ENCODE results near the gene TPM1. TPM values are rescaled to one million over a fixed set of nuclear protein-coding genes. Genes with fewer than 3 reads are reported as not detected.

Gene TPM1
- total and polyA plus RNA-seq, 4 donors, result 64.7 to 101 (median 71.5) TPM

DNA sequence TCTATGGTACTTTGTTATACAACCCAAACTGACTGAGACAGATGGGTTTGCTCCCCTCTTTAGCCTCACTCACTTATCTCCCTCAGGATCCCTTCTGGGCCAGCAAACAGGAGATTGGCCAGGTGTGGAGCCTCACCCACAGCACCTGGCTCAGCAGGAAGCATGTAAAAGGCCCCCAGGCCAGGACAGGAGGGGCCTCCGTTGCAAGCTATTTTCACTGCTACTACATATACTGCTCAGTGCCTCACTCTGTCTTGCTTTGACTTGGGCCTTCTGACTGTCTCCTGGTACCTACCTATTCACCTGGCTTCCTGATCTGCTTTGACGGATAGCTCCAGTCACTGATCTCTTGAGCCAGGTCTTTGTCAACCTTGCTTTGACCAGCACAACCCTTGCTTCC, 20.4 kb upstream of the TPM1 start:
- WGBS, result 93% methylated on average over 2 of the region's 2 CpGs
- Histone ChIP-seq H3K27ac (ENCODE audit: low read depth in 1 of 2, low read length in 2 of 2) (no peak overlapping the region), H3K4me1 (ENCODE audit: control insufficient read depth in 4 of 4, insufficient read depth in 4 of 4, low read length in 3 of 4) (no peaks in the 10 kb centered on the region)

DNA sequence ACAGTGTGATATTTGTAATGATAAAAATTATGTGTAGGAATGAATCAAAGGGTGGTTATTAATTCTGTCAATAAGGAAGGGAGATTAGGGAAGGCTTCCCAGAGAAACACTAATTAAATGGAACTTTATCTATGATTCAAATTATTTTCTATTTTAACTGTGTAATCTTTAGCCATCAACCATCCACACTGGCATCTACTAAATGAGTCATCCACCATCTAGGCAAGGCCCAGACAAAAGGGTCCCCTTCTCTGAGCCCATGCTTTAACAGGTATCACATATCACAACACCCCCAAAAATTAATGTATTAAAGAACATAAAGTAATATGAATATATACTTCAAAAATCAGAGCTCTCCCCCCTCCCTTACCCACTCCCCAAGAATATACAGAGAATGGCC, 19.9 kb upstream of the TPM1 start:
- H3K4me1 ChIP-seq (ENCODE audit: control insufficient read depth in 4 of 4, insufficient read depth in 4 of 4, low read length in 3 of 4), result no peaks in the 10 kb centered on the region
- H3K4me3 ChIP-seq (ENCODE audit: low read depth in 1 of 3, low read length in 3 of 3), result no peak overlapping the region
- H3K27me3 ChIP-seq (ENCODE audit: control insufficient read depth in 4 of 4, insufficient read depth in 4 of 4, low read length in 3 of 4), result no peaks in the 10 kb centered on the region
- H3K27ac ChIP-seq (ENCODE audit: low read depth in 1 of 2, low read length in 2 of 2), result no peak overlapping the region
- no peaks in the 10 kb centered on the region for H3K36me3 ChIP-seq (ENCODE audit: control insufficient read depth in 4 of 4, insufficient read depth in 3 of 4, low read depth in 1 of 4, low read length in 3 of 4)
- no peak for DNase-seq (ENCODE audit: low spot score)
- H3K9ac ChIP-seq (ENCODE audit: low read depth in 1 of 2, low read length in 2 of 2), result no peak overlapping the region
- TF ChIP-seq, protein P1, sequence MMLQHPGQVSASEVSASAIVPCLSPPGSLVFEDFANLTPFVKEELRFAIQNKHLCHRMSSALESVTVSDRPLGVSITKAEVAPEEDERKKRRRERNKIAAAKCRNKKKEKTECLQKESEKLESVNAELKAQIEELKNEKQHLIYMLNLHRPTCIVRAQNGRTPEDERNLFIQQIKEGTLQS (IDR thresholded peaks at IDR 0.05), result no peak
- TF ChIP-seq FOXA2 (IDR thresholded peaks at IDR 0.05) (no peak), HNF4A (conservative IDR thresholded peaks at IDR 0.05) (no peak)
- no peaks in the 10 kb centered on the region for H3K9me3 ChIP-seq (ENCODE audit: control insufficient read depth in 4 of 4, low read length in 3 of 4)

More for the DNA sequence above, 20.4 kb upstream of the TPM1 start:
- no peak for TF ChIP-seq GABPA (IDR thresholded peaks at IDR 0.05 in 1 of 2, conservative IDR thresholded peaks at IDR 0.05 in 1 of 2)
- no peak for TF ChIP-seq RXRA (IDR thresholded peaks at IDR 0.05)
- TF ChIP-seq JUND (IDR thresholded peaks at IDR 0.05), result no peak
- TF ChIP-seq, protein P1 (IDR thresholded peaks at IDR 0.05), result no peak
- no peak for TF ChIP-seq SP1 (IDR thresholded peaks at IDR 0.05)
- no peak for TF ChIP-seq NR2F2 (IDR thresholded peaks at IDR 0.05)
- no peak for TF ChIP-seq FOXA1 (IDR thresholded peaks at IDR 0.05)
- no peak for TF ChIP-seq EGR1 (IDR thresholded peaks at IDR 0.05; ENCODE audit: low read depth in 2 of 2)
- TF ChIP-seq HNF4A (conservative IDR thresholded peaks at IDR 0.05), result no peak
- TF ChIP-seq, protein P2, sequence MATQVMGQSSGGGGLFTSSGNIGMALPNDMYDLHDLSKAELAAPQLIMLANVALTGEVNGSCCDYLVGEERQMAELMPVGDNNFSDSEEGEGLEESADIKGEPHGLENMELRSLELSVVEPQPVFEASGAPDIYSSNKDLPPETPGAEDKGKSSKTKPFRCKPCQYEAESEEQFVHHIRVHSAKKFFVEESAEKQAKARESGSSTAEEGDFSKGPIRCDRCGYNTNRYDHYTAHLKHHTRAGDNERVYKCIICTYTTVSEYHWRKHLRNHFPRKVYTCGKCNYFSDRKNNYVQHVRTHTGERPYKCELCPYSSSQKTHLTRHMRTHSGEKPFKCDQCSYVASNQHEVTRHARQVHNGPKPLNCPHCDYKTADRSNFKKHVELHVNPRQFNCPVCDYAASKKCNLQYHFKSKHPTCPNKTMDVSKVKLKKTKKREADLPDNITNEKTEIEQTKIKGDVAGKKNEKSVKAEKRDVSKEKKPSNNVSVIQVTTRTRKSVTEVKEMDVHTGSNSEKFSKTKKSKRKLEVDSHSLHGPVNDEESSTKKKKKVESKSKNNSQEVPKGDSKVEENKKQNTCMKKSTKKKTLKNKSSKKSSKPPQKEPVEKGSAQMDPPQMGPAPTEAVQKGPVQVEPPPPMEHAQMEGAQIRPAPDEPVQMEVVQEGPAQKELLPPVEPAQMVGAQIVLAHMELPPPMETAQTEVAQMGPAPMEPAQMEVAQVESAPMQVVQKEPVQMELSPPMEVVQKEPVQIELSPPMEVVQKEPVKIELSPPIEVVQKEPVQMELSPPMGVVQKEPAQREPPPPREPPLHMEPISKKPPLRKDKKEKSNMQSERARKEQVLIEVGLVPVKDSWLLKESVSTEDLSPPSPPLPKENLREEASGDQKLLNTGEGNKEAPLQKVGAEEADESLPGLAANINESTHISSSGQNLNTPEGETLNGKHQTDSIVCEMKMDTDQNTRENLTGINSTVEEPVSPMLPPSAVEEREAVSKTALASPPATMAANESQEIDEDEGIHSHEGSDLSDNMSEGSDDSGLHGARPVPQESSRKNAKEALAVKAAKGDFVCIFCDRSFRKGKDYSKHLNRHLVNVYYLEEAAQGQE (IDR thresholded peaks at IDR 0.05), result no peak
- TF ChIP-seq RAD21 (IDR thresholded peaks at IDR 0.05), result no peak
- TF ChIP-seq, protein P3, sequence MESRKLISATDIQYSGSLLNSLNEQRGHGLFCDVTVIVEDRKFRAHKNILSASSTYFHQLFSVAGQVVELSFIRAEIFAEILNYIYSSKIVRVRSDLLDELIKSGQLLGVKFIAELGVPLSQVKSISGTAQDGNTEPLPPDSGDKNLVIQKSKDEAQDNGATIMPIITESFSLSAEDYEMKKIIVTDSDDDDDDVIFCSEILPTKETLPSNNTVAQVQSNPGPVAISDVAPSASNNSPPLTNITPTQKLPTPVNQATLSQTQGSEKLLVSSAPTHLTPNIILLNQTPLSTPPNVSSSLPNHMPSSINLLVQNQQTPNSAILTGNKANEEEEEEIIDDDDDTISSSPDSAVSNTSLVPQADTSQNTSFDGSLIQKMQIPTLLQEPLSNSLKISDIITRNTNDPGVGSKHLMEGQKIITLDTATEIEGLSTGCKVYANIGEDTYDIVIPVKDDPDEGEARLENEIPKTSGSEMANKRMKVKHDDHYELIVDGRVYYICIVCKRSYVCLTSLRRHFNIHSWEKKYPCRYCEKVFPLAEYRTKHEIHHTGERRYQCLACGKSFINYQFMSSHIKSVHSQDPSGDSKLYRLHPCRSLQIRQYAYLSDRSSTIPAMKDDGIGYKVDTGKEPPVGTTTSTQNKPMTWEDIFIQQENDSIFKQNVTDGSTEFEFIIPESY (IDR thresholded peaks at IDR 0.05), result no peak
- TF ChIP-seq HNF4G (IDR thresholded peaks at IDR 0.05), result no peak
- TF ChIP-seq, protein P4, sequence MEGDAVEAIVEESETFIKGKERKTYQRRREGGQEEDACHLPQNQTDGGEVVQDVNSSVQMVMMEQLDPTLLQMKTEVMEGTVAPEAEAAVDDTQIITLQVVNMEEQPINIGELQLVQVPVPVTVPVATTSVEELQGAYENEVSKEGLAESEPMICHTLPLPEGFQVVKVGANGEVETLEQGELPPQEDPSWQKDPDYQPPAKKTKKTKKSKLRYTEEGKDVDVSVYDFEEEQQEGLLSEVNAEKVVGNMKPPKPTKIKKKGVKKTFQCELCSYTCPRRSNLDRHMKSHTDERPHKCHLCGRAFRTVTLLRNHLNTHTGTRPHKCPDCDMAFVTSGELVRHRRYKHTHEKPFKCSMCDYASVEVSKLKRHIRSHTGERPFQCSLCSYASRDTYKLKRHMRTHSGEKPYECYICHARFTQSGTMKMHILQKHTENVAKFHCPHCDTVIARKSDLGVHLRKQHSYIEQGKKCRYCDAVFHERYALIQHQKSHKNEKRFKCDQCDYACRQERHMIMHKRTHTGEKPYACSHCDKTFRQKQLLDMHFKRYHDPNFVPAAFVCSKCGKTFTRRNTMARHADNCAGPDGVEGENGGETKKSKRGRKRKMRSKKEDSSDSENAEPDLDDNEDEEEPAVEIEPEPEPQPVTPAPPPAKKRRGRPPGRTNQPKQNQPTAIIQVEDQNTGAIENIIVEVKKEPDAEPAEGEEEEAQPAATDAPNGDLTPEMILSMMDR (IDR thresholded peaks at IDR 0.05; ENCODE audit: low read depth, low read length, missing input control), result no peak
- no peak for TF ChIP-seq TAF1 (conservative IDR thresholded peaks at IDR 0.05)
- TF ChIP-seq FOXA2 (IDR thresholded peaks at IDR 0.05), result no peak
- no peak for TF ChIP-seq YY1 (IDR thresholded peaks at IDR 0.05)
- TF ChIP-seq, protein P5, sequence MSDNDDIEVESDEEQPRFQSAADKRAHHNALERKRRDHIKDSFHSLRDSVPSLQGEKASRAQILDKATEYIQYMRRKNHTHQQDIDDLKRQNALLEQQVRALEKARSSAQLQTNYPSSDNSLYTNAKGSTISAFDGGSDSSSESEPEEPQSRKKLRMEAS (IDR thresholded peaks at IDR 0.05), result no peak
- no peaks in the 10 kb centered on the region for H3K27me3 ChIP-seq (ENCODE audit: control insufficient read depth in 4 of 4, insufficient read depth in 4 of 4, low read length in 3 of 4)
- H3K4me3 ChIP-seq (ENCODE audit: low read depth in 1 of 3, low read length in 3 of 3), result no peak overlapping the region
- no peaks in the 10 kb centered on the region for H3K9me3 ChIP-seq (ENCODE audit: control insufficient read depth in 4 of 4, low read length in 3 of 4)
- H3K36me3 ChIP-seq (ENCODE audit: control insufficient read depth in 4 of 4, insufficient read depth in 3 of 4, low read depth in 1 of 4, low read length in 3 of 4), result no peaks in the 10 kb centered on the region
- H3K9ac ChIP-seq (ENCODE audit: low read depth in 1 of 2, low read length in 2 of 2), result no peak overlapping the region
- no peak for DNase-seq (ENCODE audit: low spot score)

Data from liver (tissue), 9 donors.